Liver (tissue), 3 donors: ENCODE results near the gene DDB1.

Source experiments
- CTCF ChIP-seq: fragments of 150-350 bp; IDR thresholded peaks from 2 replicates; pipeline ENCODE4 v1.5.1; 2017; ENCODE audit warnings: improper control_type of control experiment, low read depth, low read length; ENCODE audit not compliant: missing input control
- GABPA ChIP-seq, 2 donors: IDR thresholded peaks in 1 of 2; conservative IDR thresholded peaks in 1 of 2; 2 replicates each; pipeline ENCODE4 v1.6.1; 2016; ENCODE audit warnings: antibody characterized with exemption in 2 of 2, mild to moderate bottlenecking in 1 of 2, moderate library complexity in 1 of 2
- donor health status: healthy.
- donor health status: healthy.

GRCh38 chr11:61280883-61281580 lies 51.9 kb downstream of the DDB1 start:
- TF ChIP-seq CTCF, result no peak
- TF ChIP-seq GABPA (IDR thresholded peaks at IDR 0.05 in 1 of 2, conservative IDR thresholded peaks at IDR 0.05 in 1 of 2), result no peak
